HepG2 (cell line): ENCODE measurements around the gene GATD1. TPM values are rescaled to one million over a fixed set of nuclear protein-coding genes. Genes with fewer than 3 reads are reported as not detected.

ENCODE experiments used
- ATAC-seq: fragments of 200-7000 bp; cut with Tn5 transposase; 3 replicates; pipeline ENCODE4 v1.9.1; 2020; ENCODE audit warnings: mild to moderate bottlenecking, moderate library complexity
- BruUV-seq: library from RNA; stranded (reverse); fragments of 400-500 nt; replicated peaks from 2 replicates; lab custom pipeline; 2021; lab: Mats Ljungman, UMichigan
- CTCF ChIA-PET: fragments of 300-600 bp; formaldehyde crosslinking; extraction: SDS; loops from one replicate; lab custom pipeline; 2021; ENCODE audit warnings: low total read pairs, inconsistent platforms, low intra/inter-chr PET ratio; lab: Yijun Ruan, JAX
- POLR2A ChIA-PET: fragments of 350-600 bp; sonication (Branson Sonifier 250); formaldehyde crosslinking; loops from one replicate; lab custom pipeline; 2020; ENCODE audit warnings: antibody characterized with exemption, inconsistent platforms; lab: Yijun Ruan, JAX
- DNase-seq: peaks from one replicate; pipeline ENCODE4 v3.0.0-alpha.2; 2015; ENCODE audit warnings: low spot score
- FAIRE-seq: peaks from 3 replicates; lab custom pipeline; 2011; peaks lifted over from hg19 to GRCh38; lab: Jason Lieb, UNC
- H2AFZ ChIP-seq: one replicate; pipeline ENCODE4 v1.6.1; 2011; ENCODE audit warnings: low read length, inconsistent platforms
- H3K27ac ChIP-seq: fragments of 300-600 bp; 3 replicates; pipeline ENCODE4 v1.8.0; 2011; ENCODE audit warnings: mixed run types, mild to moderate bottlenecking, mixed read lengths, low read length, inconsistent platforms; ENCODE audit not compliant: insufficient read depth; ENCODE audit errors: extremely low read length
- H3K27me3 ChIP-seq, 2 experiments: fragments of 200-600 bp in 1 of 2; 2 replicates in 1 of 2; 3 replicates in 1 of 2; pipeline versions ENCODE4 v1.6.0 to v1.8.0; 2011; ENCODE audit warnings: low read length in 2 of 2, mild to moderate bottlenecking in 2 of 2, moderate library complexity in 2 of 2, inconsistent platforms in 1 of 2; ENCODE audit not compliant: insufficient read depth in 2 of 2, control insufficient read depth in 1 of 2
- H3K36me3 ChIP-seq, 2 experiments: fragments of 200-600 bp in 1 of 2; replicated peaks in 1 of 2; 2 replicates in 1 of 2; 3 replicates in 1 of 2; pipeline versions ENCODE4 v1.5.1 to v1.8.0; 2011; ENCODE audit warnings: low read length in 2 of 2, inconsistent platforms in 1 of 2; ENCODE audit not compliant: insufficient read depth in 2 of 2, control insufficient read depth in 1 of 2
- H3K4me1 ChIP-seq: 2 replicates; pipeline ENCODE4 v1.5.1; 2012; ENCODE audit warnings: low read length, inconsistent platforms; ENCODE audit not compliant: insufficient read depth
- H3K4me2 ChIP-seq: 2 replicates; pipeline ENCODE4 v1.6.0; 2011; ENCODE audit warnings: low read depth, low read length, inconsistent platforms
- H3K4me3 ChIP-seq, 3 experiments: fragments of 200-600 bp in 1 of 3; sonication (generic), shearing (Covaris generic) in 1 of 3; replicated peaks in 1 of 3; 2 replicates each; pipeline ENCODE4 v1.5.1; 2011 to 2016; ENCODE audit warnings: low read length in 3 of 3, inconsistent platforms in 2 of 3, low read depth in 2 of 3, mild to moderate bottlenecking in 2 of 3, control low read depth in 1 of 3, mixed read lengths in 1 of 3; ENCODE audit not compliant: insufficient read depth in 1 of 3
- H3K79me2 ChIP-seq: one replicate; pipeline ENCODE4 v1.6.1; 2011; ENCODE audit warnings: low read length, inconsistent platforms; ENCODE audit not compliant: insufficient read depth
- H3K9ac ChIP-seq: 2 replicates; pipeline ENCODE4 v1.6.0; 2011; ENCODE audit warnings: mild to moderate bottlenecking, low read depth, low read length, inconsistent platforms; ENCODE audit not compliant: insufficient read depth
- H3K9me3 ChIP-seq: 2 replicates; pipeline ENCODE4 v1.5.1; 2012; ENCODE audit warnings: mild to moderate bottlenecking, low read length
- H4K20me1 ChIP-seq: 2 replicates; pipeline ENCODE4 v1.6.0; 2011; ENCODE audit warnings: inconsistent platforms, mild to moderate bottlenecking, low read length, moderate library complexity; ENCODE audit not compliant: insufficient read depth
- AGO2 ChIP-seq: fragments of 200-400 bp; formaldehyde crosslinking; optimal IDR thresholded peaks from 2 replicates; pipeline ENCODE3; 2017; ENCODE audit warnings: mild to moderate bottlenecking, low read depth, low read length, moderate library complexity
- AKAP8 ChIP-seq: sonication (generic); formaldehyde crosslinking; IDR thresholded peaks from 2 replicates; pipeline ENCODE4 v1.5.1; 2020; ENCODE audit warnings: mild to moderate bottlenecking, missing genetic modification reagents
- ARNTL ChIP-seq: sonication (generic); formaldehyde crosslinking; IDR thresholded peaks from 2 replicates; pipeline ENCODE4 v1.4.0; 2020; ENCODE audit warnings: mild to moderate bottlenecking, missing genetic modification reagents
- POLR2G ChIP-seq: fragments of 200-400 bp; formaldehyde crosslinking; IDR thresholded peaks from 2 replicates; pipeline ENCODE4 v1.6.1; 2018; ENCODE audit warnings: mild to moderate bottlenecking, low read depth, low read length, moderate library complexity
- RBFOX2 ChIP-seq: fragments of 200-400 bp; formaldehyde crosslinking; IDR thresholded peaks from 2 replicates; pipeline ENCODE4 v1.6.1; 2017; ENCODE audit warnings: low read depth, mild to moderate bottlenecking, low read length
- ZNF431 ChIP-seq: sonication (generic); formaldehyde crosslinking; IDR thresholded peaks from 2 replicates; pipeline ENCODE4 v1.9.0; 2022; ENCODE audit warnings: missing genetic modification reagents, low read depth, mild to moderate bottlenecking, borderline replicate concordance
- ZZZ3 ChIP-seq: sonication (generic); formaldehyde crosslinking; IDR thresholded peaks from 2 replicates; pipeline ENCODE4 v1.4.0; 2020; ENCODE audit warnings: missing genetic modification reagents, mild to moderate bottlenecking, borderline replicate concordance
- WGBS: methylation state at CpG from one replicate; pipeline ENCODE4 v1.1.6; 2017; ENCODE audit warnings: low lambda C conversion rate; 5-methylcytosine and 5-hydroxymethylcytosine counted together
- in situ Hi-C: cut with HindIII; loops from 2 replicates; pipeline ENCODE4 v1.10.0; 2017; ENCODE audit warnings: low pct_unique_long_range_greater_than_20kb; ENCODE audit not compliant: extremely low pct_ligation_motif_present
- intact Hi-C: fragments of 100-400 bp; cut with micrococcal nuclease; formaldehyde crosslinking; loops from one replicate; pipeline ENCODE4 v1.10.0; 2022; ENCODE audit not compliant: unreplicated experiment
- polyA plus RNA-seq, 8 experiments: library from polyadenylated mRNA; depleted of rRNA in 3 of 8; stranded (reverse) in 7 of 8; unstranded in 1 of 8; fragments of >200 nt; fragmentation: Illumina TruSeq in 4 of 8; extraction: Trizol in 4 of 8; gene quantifications; 2 replicates each; pipeline versions ENCODE4 v1.2.1 to v1.2.3, GENCODE V29; 2011 to 2016; ENCODE audit warnings: low read depth in 4 of 8, missing spikeins in 1 of 8, mixed read lengths in 1 of 8; ENCODE audit not compliant: insufficient read depth in 1 of 8
- total RNA-seq, 5 experiments: library from RNA; depleted of rRNA; stranded (reverse); fragments of >200 nt; fragmentation: Illumina TruSeq; extraction: Trizol; gene quantifications; 2 replicates each; pipeline ENCODE4 v1.2.3, GENCODE V29; 2016; ENCODE audit warnings: low read depth in 1 of 5
- TF ChIP-seq, protein P1 (sequence below): sonication (generic); formaldehyde crosslinking; IDR thresholded peaks from 2 replicates; pipeline ENCODE4 v1.8.1; 2022; ENCODE audit warnings: mild to moderate bottlenecking, missing genetic modification reagents

The GATD1 gene
- total and polyA plus RNA-seq, 2 of the 13 experiments (the other 11 are each of a cell fraction or from before 2014, with no cell fraction given): 31.3 to 60.5 TPM

- no peak for FAIRE-seq
- TF ChIP-seq ARNTL (CRISPR knock-in tag) (no peak), AGO2 (peak; percentile 66)
- no peak overlapping the region for H2AFZ ChIP-seq
- 94% methylated on average over 24 of the region's 24 CpGs for WGBS
- no peaks in the 10 kb centered on the region for H3K27me3 ChIP-seq
- ChIA-PET CTCF (no interaction called here), POLR2A (no interaction called here)
- no peak for ATAC-seq
- no TSS peak for BruUV-seq
- in situ Hi-C loops (no loop called here), intact Hi-C loops (no loop called here)
- H3K79me2 ChIP-seq: no peaks in the 10 kb centered on the region
- DNase-seq: no peak
- peaks cover 21% of the 10 kb centered on the region for H3K4me1 ChIP-seq
- no peak overlapping the region for H3K27ac ChIP-seq
- no peak overlapping the region for H3K4me3 ChIP-seq
- no peak overlapping the region for H3K9ac ChIP-seq
- H3K36me3 ChIP-seq: peaks cover 4 to 10% of the 10 kb centered on the region in 2 experiments; a peak in 3 of 5 replicates
- H3K9me3 ChIP-seq: no peaks in the 10 kb centered on the region
- H3K4me2 ChIP-seq: no peak overlapping the region
- H4K20me1 ChIP-seq: no peaks in the 10 kb centered on the region
Observed at GRCh38 chr11:783581-784015, 6.3 kb upstream of the GATD1 start.

DNA sequence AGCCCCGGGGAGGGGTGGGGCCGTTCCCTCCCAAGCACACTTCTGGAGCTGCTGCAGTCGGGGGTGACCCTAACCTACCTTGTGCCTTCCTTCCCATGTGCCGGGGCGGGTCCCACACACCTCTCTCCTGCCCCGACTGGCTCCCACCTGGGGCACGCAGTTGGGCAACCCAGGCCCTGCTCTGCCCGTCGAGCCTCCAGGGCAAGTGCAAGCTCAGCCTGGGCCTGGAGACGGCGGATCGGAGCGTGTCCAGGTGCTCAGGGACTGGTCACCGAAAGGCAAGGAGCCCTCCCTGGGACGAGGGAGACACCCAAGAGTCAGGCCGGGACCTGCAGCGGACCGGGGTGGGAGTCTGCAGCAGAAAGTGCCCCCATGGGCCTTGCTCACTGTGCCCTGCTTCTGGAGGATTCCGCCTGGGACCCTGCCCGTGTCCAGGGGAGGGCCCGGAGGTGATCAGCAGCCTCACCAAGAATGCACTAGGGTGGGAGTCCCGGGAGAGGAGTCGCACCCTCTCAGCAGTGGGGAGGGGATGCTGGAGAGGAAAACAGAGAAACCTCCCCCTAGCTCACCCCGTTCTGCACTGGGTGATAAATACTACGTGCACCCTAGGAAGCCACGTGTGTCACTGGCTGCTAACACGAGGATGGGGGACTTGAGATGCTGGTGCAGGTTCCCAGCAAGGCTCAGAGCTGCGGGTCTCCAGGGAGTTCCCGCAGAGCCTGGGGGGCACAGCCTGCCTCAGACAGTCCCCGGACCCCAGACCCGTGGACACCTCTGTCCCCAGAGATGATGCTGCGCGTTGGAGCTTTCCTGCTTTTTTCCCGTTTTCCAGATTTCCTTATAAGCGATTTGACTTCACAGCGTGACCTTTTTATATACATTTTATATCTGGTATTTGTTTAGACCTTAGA is 5.2 kb upstream of the GATD1 start:
- in situ Hi-C loops (no loop called here), intact Hi-C loops (no loop called here)
- no peak for FAIRE-seq
- 96% methylated on average over 17 of the region's 36 CpGs for WGBS
- no peak for ATAC-seq
- no peak overlapping the region for H3K4me3 ChIP-seq
- no peak overlapping the region for H3K9ac ChIP-seq
- no peaks in the 10 kb centered on the region for H3K27me3 ChIP-seq
- H3K4me2 ChIP-seq: no peak overlapping the region
- no TSS peak for BruUV-seq
- ChIA-PET CTCF (no interaction called here), POLR2A (no interaction called here)
- H3K36me3 ChIP-seq: peaks cover 4 to 10% of the 10 kb centered on the region in 2 experiments; a peak in 3 of 5 replicates
- H3K4me1 ChIP-seq: peaks cover 19% of the 10 kb centered on the region
- no peak for DNase-seq
- H2AFZ ChIP-seq: no peak overlapping the region
- H3K27ac ChIP-seq: no peak overlapping the region
- no peaks in the 10 kb centered on the region for H3K9me3 ChIP-seq
- H3K79me2 ChIP-seq: no peaks in the 10 kb centered on the region
- H4K20me1 ChIP-seq: no peaks in the 10 kb centered on the region
- no peak for TF ChIP-seq ZNF431 (CRISPR knock-in tag)
- peak; percentile 97 for TF ChIP-seq AGO2
- TF ChIP-seq, protein P1, sequence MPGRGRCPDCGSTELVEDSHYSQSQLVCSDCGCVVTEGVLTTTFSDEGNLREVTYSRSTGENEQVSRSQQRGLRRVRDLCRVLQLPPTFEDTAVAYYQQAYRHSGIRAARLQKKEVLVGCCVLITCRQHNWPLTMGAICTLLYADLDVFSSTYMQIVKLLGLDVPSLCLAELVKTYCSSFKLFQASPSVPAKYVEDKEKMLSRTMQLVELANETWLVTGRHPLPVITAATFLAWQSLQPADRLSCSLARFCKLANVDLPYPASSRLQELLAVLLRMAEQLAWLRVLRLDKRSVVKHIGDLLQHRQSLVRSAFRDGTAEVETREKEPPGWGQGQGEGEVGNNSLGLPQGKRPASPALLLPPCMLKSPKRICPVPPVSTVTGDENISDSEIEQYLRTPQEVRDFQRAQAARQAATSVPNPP (CRISPR knock-in tag): no peak
- TF ChIP-seq AKAP8: peak; percentile 80; the same call in 1 of the 2 replicates
- TF ChIP-seq RBFOX2: peak; percentile 54; the same call in 1 of the 2 replicates
- TF ChIP-seq POLR2G: 0 out of 2 replicates have a peak, but pooled peaks have one; percentile 17
- no peak for TF ChIP-seq ZZZ3 (CRISPR knock-in tag)
